HAP-1 (cell line): ENCODE data around the gene SYT17.
A peak's percentile ranks its signal among the peaks of the same experiment; 100 is the strongest.

Source experiments
- DNase-seq, 2 experiments: peaks; one replicate each; pipeline ENCODE4 v3.0.0-alpha.2; 2016 to 2020; ENCODE audit warnings: low spot score in 2 of 2
- H3K27me3 ChIP-seq: fragments of 250-450 bp; sonication (Bioruptor Pico); 2 replicates; pipeline ENCODE4 v1.5.1; 2020; ENCODE audit warnings: low read depth, mild to moderate bottlenecking, moderate library complexity
- H3K36me3 ChIP-seq: fragments of 250-450 bp; sonication (Bioruptor Pico); replicated peaks from 2 replicates; pipeline ENCODE4 v1.5.1; 2020; ENCODE audit warnings: mild to moderate bottlenecking
- H3K4me1 ChIP-seq: fragments of 250-450 bp; sonication (Bioruptor Pico); 2 replicates; pipeline ENCODE4 v1.5.1; 2020; ENCODE audit warnings: mild to moderate bottlenecking
- H3K4me3 ChIP-seq: fragments of 250-450 bp; sonication (Bioruptor Pico); 2 replicates; pipeline ENCODE4 v1.5.1; 2020; ENCODE audit warnings: mild to moderate bottlenecking, moderate library complexity
- H3K9me3 ChIP-seq: fragments of 250-450 bp; sonication (Bioruptor Pico); 2 replicates; pipeline ENCODE4 v1.5.1; 2020; ENCODE audit warnings: mild to moderate bottlenecking, moderate library complexity
- in situ Hi-C: fragments of 300-500 bp; cut with MboI; formaldehyde crosslinking; loops from 3 replicates; pipeline ENCODE4 v1.14.3; 2020; ENCODE audit warnings: low sequenced_read_pairs, inconsistent platforms, mixed read lengths

SYT17 gene

DNA sequence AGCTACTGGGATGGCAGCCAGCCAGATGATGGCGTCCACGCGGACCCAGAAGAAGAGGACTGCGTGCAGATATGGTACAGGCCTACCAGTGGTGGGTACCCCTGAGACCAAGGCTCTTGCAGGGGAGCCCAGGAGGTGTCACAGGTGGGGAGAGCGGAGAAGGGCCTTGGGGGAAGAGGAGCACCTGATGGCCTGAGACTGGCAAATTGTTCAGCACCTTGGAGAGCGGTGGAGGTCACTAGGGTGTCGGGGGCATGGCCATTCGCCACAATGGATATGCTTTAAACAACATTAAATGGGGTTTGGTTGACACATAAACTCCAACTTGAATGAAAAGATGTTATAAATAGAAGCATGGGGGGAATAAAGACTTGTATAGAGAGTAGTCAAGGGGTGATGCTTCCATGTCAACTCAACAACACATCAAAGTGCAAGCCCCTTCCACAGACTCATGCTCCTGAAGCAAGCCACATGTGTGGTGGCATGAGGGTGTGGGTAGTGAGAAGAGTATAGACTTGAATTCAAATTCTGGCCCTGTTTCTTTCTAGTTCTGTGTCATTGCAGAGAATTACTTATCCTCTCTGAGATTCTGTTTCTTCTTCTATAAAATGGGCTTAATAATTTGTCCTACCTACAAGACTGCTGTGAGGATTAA lies 139.7 kb downstream of the SYT17 start:
- Histone ChIP-seq H3K36me3 (no peaks in the 10 kb centered on the region), H3K9me3 (no peaks in the 10 kb centered on the region), H3K4me3 (no peak overlapping the region), H3K4me1 (no peaks in the 10 kb centered on the region), H3K27me3 (no peaks in the 10 kb centered on the region)
- DNase-seq = peak in 1 of 2 experiments; percentile 72
- in situ Hi-C loops = no loop called here

DNA sequence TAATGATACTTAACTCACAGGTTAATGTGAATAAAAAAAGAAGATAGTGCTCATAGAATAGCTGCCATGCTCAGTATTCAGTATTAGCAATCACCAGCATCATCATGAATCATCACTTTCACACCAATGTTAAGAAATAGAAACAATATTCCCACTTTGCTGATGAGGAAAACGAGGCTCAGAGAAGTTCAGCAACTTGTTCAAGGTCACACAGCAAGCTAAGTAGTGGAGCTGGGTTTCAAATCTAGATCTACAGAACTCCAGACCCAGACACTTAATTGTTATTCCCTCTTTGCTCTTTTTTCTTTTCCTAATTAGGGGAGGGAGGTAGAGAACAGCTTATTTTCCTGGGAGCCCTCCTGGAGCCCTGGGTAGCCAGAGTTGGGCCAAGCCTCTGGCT lies 140.4 kb downstream of the SYT17 start:
- in situ Hi-C loops = no loop called here
- no peak overlapping the region for H3K4me3 ChIP-seq
- no peaks in the 10 kb centered on the region for H3K27me3 ChIP-seq
- no peak for DNase-seq
- H3K36me3 ChIP-seq = no peaks in the 10 kb centered on the region
- no peaks in the 10 kb centered on the region for H3K9me3 ChIP-seq
- no peaks in the 10 kb centered on the region for H3K4me1 ChIP-seq

DNA sequence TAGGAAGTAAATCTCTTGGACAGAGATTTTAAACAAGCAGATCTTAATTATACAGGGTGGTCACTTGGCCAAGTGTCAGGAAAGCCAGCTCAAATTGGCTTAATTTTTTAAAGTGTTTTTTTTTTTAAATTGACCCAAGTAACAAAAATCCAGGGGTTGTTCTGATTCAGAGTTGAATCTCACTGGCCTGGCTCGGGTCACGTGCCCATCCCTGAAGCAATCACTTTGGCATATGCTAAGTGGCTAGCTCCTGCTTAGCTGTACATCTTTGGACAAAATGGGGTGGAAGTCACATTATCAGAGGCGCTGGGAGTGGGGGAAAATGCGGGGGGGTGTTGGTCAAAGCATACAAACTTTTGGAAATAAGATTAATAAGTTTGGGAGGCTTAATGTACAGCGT lies 141.1 kb downstream of the SYT17 start:
- Histone ChIP-seq H3K9me3 (no peaks in the 10 kb centered on the region), H3K27me3 (no peaks in the 10 kb centered on the region), H3K4me1 (no peaks in the 10 kb centered on the region), H3K36me3 (no peaks in the 10 kb centered on the region), H3K4me3 (no peak overlapping the region)
- in situ Hi-C loops = no loop called here
- no peak for DNase-seq

DNA sequence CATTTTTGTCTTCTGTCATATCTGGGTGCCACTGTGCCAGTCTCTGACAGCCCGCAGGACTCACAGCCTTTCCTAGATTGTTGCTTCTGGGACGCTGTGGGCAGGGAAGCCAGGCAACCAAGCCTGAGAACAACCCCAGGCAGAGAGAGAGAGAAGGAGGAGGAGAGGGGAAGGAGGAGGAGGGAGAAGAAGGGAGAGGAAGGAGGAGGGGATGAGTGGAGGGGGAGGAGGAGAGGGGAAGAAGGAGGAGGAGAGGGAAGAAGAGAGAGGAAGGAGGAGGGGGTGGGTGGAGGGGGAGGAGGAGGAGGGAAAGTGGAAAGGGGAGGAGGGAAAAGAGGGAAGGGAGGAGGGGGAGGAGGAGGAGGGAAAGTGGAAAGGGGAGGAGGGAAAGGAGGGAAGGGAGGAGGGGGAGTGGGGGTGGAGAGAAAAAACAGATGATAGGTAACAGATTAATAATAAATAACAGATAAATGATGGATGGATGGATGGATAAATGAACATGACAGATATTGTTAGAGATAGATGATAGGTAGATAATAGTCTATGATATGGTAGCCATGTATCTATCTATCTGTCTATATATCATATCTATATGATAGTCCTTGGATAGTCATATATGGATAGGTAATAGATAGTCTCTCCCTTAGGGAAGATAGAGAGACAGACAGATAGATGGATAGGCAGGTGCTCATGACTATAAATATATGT lies 146.8 kb downstream of the SYT17 start:
- H3K4me3 ChIP-seq = no peak overlapping the region
- in situ Hi-C loops = no loop called here
- no peaks in the 10 kb centered on the region for H3K4me1 ChIP-seq
- no peak for DNase-seq
- no peaks in the 10 kb centered on the region for H3K27me3 ChIP-seq
- no peaks in the 10 kb centered on the region for H3K36me3 ChIP-seq
- H3K9me3 ChIP-seq = no peaks in the 10 kb centered on the region

DNA sequence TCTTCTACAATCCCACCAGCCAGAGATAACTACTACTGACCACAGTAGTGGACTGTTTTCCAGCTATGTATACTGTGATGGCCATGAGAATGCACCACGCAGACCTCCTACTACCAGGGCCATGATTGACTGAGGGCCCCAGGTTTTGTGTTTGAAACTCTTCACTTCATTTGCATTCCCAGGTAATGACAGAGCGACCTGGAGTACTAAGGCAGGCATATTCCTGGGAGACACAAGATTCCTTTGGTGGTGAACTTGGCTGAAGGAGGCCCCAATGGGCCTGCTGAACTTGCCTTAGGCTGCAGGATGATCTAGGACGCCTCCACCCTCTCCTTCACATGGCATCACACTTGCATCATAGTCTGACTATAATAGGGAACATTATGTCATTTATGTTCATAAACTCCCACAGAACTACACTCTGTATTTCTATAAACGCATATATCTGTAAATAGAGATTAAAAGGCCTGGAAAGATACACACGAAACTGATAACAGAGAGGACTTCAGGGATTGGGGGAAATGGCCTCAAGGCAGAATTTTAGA lies 147.9 kb downstream of the SYT17 start:
- Histone ChIP-seq H3K4me3 (no peak overlapping the region), H3K36me3 (no peaks in the 10 kb centered on the region), H3K4me1 (no peaks in the 10 kb centered on the region), H3K27me3 (no peaks in the 10 kb centered on the region), H3K9me3 (no peaks in the 10 kb centered on the region)
- in situ Hi-C loops = no loop called here
- no peak for DNase-seq

DNA sequence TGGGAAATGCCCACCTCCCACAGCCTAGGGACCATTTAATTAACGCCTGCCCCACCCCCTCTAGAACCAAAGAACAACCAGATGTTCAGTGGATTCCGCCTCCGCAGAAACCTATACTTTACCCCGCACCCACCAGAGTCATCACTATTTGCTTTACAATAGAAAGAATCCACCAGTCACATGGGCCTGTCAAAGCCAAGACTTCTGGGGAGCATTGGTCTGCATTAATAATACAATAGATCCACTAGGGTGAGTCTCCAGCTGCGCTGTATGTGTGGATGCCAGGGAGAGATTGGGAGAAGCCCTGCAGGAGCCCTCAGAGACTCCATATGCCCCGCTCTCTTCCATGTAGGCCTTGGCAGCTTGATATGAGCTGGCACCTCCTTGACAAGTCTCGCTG lies 148.8 kb downstream of the SYT17 start:
- DNase-seq = peak in 1 of 2 experiments; percentile 10
- H3K36me3 ChIP-seq = no peaks in the 10 kb centered on the region
- H3K9me3 ChIP-seq = no peaks in the 10 kb centered on the region
- H3K27me3 ChIP-seq = no peaks in the 10 kb centered on the region
- in situ Hi-C loops = no loop called here
- H3K4me1 ChIP-seq = no peaks in the 10 kb centered on the region
- H3K4me3 ChIP-seq = no peak overlapping the region
